Karpas-422 (cell line): ENCODE results near the gene ENOPH1. TPM values are rescaled to one million over a fixed set of nuclear protein-coding genes. Genes with fewer than 3 reads are reported as not detected.

Experiments
- DNase-seq: peaks from one replicate; pipeline ENCODE4 v3.0.0-alpha.2; 2015
- H2AFZ ChIP-seq: fragments of 200-600 bp; sonication (generic); 2 replicates; pipeline ENCODE4 v1.6.1; 2014; ENCODE audit warnings: antibody characterized with exemption, low read length, mixed read lengths
- H3K27ac ChIP-seq: fragments of 200-600 bp; sonication (generic); 2 replicates; pipeline ENCODE4 v1.5.1; 2014; ENCODE audit warnings: mild to moderate bottlenecking, low read length, moderate library complexity
- H3K27me3 ChIP-seq: fragments of 200-600 bp; sonication (generic); 2 replicates; pipeline ENCODE4 v1.6.1; 2014; ENCODE audit warnings: low read length, mixed read lengths
- H3K36me3 ChIP-seq: fragments of 200-600 bp; sonication (generic); 2 replicates; pipeline ENCODE4 v1.6.1; 2014; ENCODE audit warnings: low read length, mixed read lengths; ENCODE audit not compliant: insufficient read depth
- H3K4me1 ChIP-seq: fragments of 200-600 bp; sonication (generic); 2 replicates; pipeline ENCODE4 v1.6.1; 2014; ENCODE audit warnings: mild to moderate bottlenecking, low read length, mixed read lengths
- H3K4me2 ChIP-seq: fragments of 200-600 bp; sonication (generic); 2 replicates; pipeline ENCODE4 v1.6.1; 2014; ENCODE audit warnings: low read length, low read depth, mild to moderate bottlenecking; ENCODE audit not compliant: poor library complexity, severe bottlenecking
- H3K4me3 ChIP-seq: fragments of 200-600 bp; sonication (generic); 2 replicates; pipeline ENCODE4 v1.5.1; 2014; ENCODE audit warnings: mild to moderate bottlenecking, antibody characterized with exemption, low read length, mixed read lengths
- H3K79me2 ChIP-seq: fragments of 200-600 bp; sonication (generic); 2 replicates; pipeline ENCODE4 v1.6.1; 2014; ENCODE audit warnings: mild to moderate bottlenecking, low read length, mixed read lengths
- H3K9ac ChIP-seq: fragments of 200-600 bp; sonication (generic); 2 replicates; pipeline ENCODE4 v1.6.0; 2014; ENCODE audit warnings: low read length
- H3K9me2 ChIP-seq: fragments of 200-600 bp; sonication (generic), shearing (Covaris generic); replicated peaks from 2 replicates; pipeline ENCODE4 v1.6.0; 2014; ENCODE audit warnings: mild to moderate bottlenecking, low read length, moderate library complexity; ENCODE audit not compliant: insufficient read depth
- H3K9me3 ChIP-seq: fragments of 300-700, 200-600 bp; sonication (generic); 2 replicates; pipeline ENCODE4 v1.6.1; 2014; ENCODE audit warnings: low read length, mixed read lengths
- H4K20me1 ChIP-seq: fragments of 200-600 bp; sonication (generic); 2 replicates; pipeline ENCODE4 v1.6.1; 2014; ENCODE audit warnings: mild to moderate bottlenecking, antibody characterized with exemption, low read length, low read depth; ENCODE audit not compliant: insufficient read depth
- total RNA-seq: library from RNA; depleted of rRNA; stranded (reverse); fragments of >200 nt; shearing (Covaris generic); gene quantifications from 2 replicates; pipeline ENCODE4 v1.2.3, GENCODE V29; 2014; ENCODE audit warnings: low replicate concordance

ENOPH1 gene
- total RNA-seq, 1 experiment from 2014 or later = 17.2 TPM

GRCh38 chr4:82495666-82496065, 65.3 kb downstream of the ENOPH1 start:
- H2AFZ ChIP-seq = no peak overlapping the region
- H3K27me3 ChIP-seq = no peaks in the 10 kb centered on the region
- H3K79me2 ChIP-seq = no peaks in the 10 kb centered on the region
- no peaks in the 10 kb centered on the region for H3K9me2 ChIP-seq
- no peak overlapping the region for H3K4me2 ChIP-seq
- no peak for DNase-seq
- H4K20me1 ChIP-seq = no peaks in the 10 kb centered on the region
- H3K4me3 ChIP-seq = no peak overlapping the region
- no peaks in the 10 kb centered on the region for H3K36me3 ChIP-seq
- H3K27ac ChIP-seq = no peak overlapping the region
- no peak overlapping the region for H3K9ac ChIP-seq
- peaks cover 5% of the 10 kb centered on the region for H3K4me1 ChIP-seq
- no peaks in the 10 kb centered on the region for H3K9me3 ChIP-seq

GRCh38 chr4:82496349-82496748, 66.0 kb downstream of the ENOPH1 start:
- no peak overlapping the region for H3K4me2 ChIP-seq
- DNase-seq = no peak
- H4K20me1 ChIP-seq = no peaks in the 10 kb centered on the region
- peaks cover 8% of the 10 kb centered on the region for H3K4me1 ChIP-seq
- no peaks in the 10 kb centered on the region for H3K9me2 ChIP-seq
- no peak overlapping the region for H3K27ac ChIP-seq
- no peak overlapping the region for H3K9ac ChIP-seq
- H3K36me3 ChIP-seq = no peaks in the 10 kb centered on the region
- no peak overlapping the region for H2AFZ ChIP-seq
- no peaks in the 10 kb centered on the region for H3K79me2 ChIP-seq
- no peak overlapping the region for H3K4me3 ChIP-seq
- H3K9me3 ChIP-seq = no peaks in the 10 kb centered on the region
- H3K27me3 ChIP-seq = no peaks in the 10 kb centered on the region

GRCh38 chr4:82499738-82500434, 69.5 kb downstream of the ENOPH1 start:
- no peak overlapping the region for H3K9ac ChIP-seq
- H3K79me2 ChIP-seq = no peaks in the 10 kb centered on the region
- H3K4me1 ChIP-seq = peaks cover 8% of the 10 kb centered on the region
- DNase-seq = no peak
- no peaks in the 10 kb centered on the region for H4K20me1 ChIP-seq
- H2AFZ ChIP-seq = no peak overlapping the region
- no peaks in the 10 kb centered on the region for H3K9me2 ChIP-seq
- no peak overlapping the region for H3K27ac ChIP-seq
- H3K36me3 ChIP-seq = no peaks in the 10 kb centered on the region
- no peak overlapping the region for H3K4me2 ChIP-seq
- H3K9me3 ChIP-seq = no peaks in the 10 kb centered on the region
- H3K27me3 ChIP-seq = no peaks in the 10 kb centered on the region
- no peak overlapping the region for H3K4me3 ChIP-seq

- Histone ChIP-seq H3K36me3 (no peaks in the 10 kb centered on the region), H3K27me3 (no peaks in the 10 kb centered on the region), H3K79me2 (no peaks in the 10 kb centered on the region), H2AFZ (no peak overlapping the region), H3K4me2 (no peak overlapping the region), H3K4me3 (no peak overlapping the region), H4K20me1 (no peaks in the 10 kb centered on the region), H3K9ac (no peak overlapping the region), H3K9me2 (no peaks in the 10 kb centered on the region), H3K4me1 (peaks cover 8% of the 10 kb centered on the region), H3K9me3 (no peaks in the 10 kb centered on the region), H3K27ac (no peak overlapping the region)
- DNase-seq = no peak
These were observed 70.2 kb downstream of the ENOPH1 start for GRCh38 chr4:82500435-82501153.

- Histone ChIP-seq H3K4me2 (no peak overlapping the region), H3K9ac (no peak overlapping the region), H3K27ac (no peak overlapping the region), H3K79me2 (no peaks in the 10 kb centered on the region), H4K20me1 (no peaks in the 10 kb centered on the region), H3K9me3 (no peaks in the 10 kb centered on the region), H3K36me3 (no peaks in the 10 kb centered on the region), H3K27me3 (no peaks in the 10 kb centered on the region), H2AFZ (no peak overlapping the region), H3K4me3 (no peak overlapping the region), H3K9me2 (no peaks in the 10 kb centered on the region), H3K4me1 (peaks cover 8% of the 10 kb centered on the region)
- DNase-seq = no peak
These were observed 70.7 kb downstream of the ENOPH1 start for GRCh38 chr4:82501154-82501442.

- no peaks in the 10 kb centered on the region for H3K9me3 ChIP-seq
- no peak for DNase-seq
- no peak overlapping the region for H3K9ac ChIP-seq
- no peak overlapping the region for H3K4me3 ChIP-seq
- H3K27me3 ChIP-seq = no peaks in the 10 kb centered on the region
- no peaks in the 10 kb centered on the region for H3K79me2 ChIP-seq
- H3K4me1 ChIP-seq = no peaks in the 10 kb centered on the region
- H3K36me3 ChIP-seq = no peaks in the 10 kb centered on the region
- no peaks in the 10 kb centered on the region for H3K9me2 ChIP-seq
- H3K27ac ChIP-seq = no peak overlapping the region
- no peaks in the 10 kb centered on the region for H4K20me1 ChIP-seq
- no peak overlapping the region for H3K4me2 ChIP-seq
- H2AFZ ChIP-seq = no peak overlapping the region
These were observed 77.6 kb downstream of the ENOPH1 start for GRCh38 chr4:82508011-82508410.

GRCh38 chr4:82508806-82509428, 78.5 kb downstream of the ENOPH1 start:
- Histone ChIP-seq H3K4me1 (no peaks in the 10 kb centered on the region), H2AFZ (no peak overlapping the region), H3K9me3 (no peaks in the 10 kb centered on the region), H4K20me1 (no peaks in the 10 kb centered on the region), H3K9me2 (no peaks in the 10 kb centered on the region), H3K4me3 (no peak overlapping the region), H3K79me2 (no peaks in the 10 kb centered on the region), H3K36me3 (no peaks in the 10 kb centered on the region), H3K4me2 (no peak overlapping the region), H3K27ac (no peak overlapping the region), H3K9ac (no peak overlapping the region), H3K27me3 (no peaks in the 10 kb centered on the region)
- no peak for DNase-seq

GRCh38 chr4:82510216-82510615, 79.8 kb downstream of the ENOPH1 start:
- no peak overlapping the region for H3K27ac ChIP-seq
- H3K4me1 ChIP-seq = no peaks in the 10 kb centered on the region
- H4K20me1 ChIP-seq = no peaks in the 10 kb centered on the region
- no peaks in the 10 kb centered on the region for H3K79me2 ChIP-seq
- H3K9me3 ChIP-seq = no peaks in the 10 kb centered on the region
- no peaks in the 10 kb centered on the region for H3K36me3 ChIP-seq
- no peak overlapping the region for H3K4me3 ChIP-seq
- no peak overlapping the region for H3K4me2 ChIP-seq
- H3K9me2 ChIP-seq = no peaks in the 10 kb centered on the region
- no peaks in the 10 kb centered on the region for H3K27me3 ChIP-seq
- no peak overlapping the region for H2AFZ ChIP-seq
- DNase-seq = no peak
- H3K9ac ChIP-seq = no peak overlapping the region
